NCI-H187 (cell line): ENCODE data around the gene HORMAD2.

Experiments used
- DNase-seq, 2 experiments: peaks; one replicate each; lab custom pipeline; 2025; lab: John Stamatoyannopoulos, UW

The HORMAD2 gene, protein sequence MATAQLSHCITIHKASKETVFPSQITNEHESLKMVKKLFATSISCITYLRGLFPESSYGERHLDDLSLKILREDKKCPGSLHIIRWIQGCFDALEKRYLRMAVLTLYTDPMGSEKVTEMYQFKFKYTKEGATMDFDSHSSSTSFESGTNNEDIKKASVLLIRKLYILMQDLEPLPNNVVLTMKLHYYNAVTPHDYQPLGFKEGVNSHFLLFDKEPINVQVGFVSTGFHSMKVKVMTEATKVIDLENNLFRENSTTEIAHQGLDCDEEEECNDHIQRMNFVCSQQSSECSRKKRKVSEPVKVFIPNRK

DNA sequence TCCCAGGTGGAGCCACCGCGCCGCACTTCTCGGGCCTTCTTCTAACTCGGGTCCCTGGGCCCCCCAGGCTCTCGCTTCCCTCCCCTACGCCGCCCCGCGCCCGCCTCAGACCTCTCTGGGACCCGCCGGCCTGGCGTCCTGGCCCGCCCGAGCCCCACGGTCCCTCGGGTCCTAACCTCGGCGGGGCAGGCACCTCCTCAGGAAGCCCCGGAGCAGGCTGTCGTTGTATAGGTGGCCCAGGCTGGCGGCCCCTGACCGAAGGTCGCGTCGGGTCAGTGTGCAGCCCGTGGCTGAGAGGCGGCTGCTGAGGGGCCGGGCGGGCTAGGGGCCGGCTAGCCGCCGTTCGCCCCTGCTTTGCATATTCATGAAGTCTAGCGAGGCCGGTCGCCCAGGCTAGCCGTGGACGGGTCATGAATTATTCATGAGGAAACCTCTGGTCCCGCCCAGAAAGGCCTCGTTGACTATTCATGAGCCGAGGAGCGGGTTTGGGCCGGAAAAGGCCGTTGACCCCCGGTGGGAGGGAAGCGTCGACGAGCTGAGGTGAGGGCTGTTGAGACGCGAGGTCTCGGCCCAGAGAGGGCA is at the start of gene HORMAD2:
TSS of gene HORMAD2 (plus strand) at position 513 of the 582 bp plus-strand sequence. CDS start 13,489 bp downstream, outside the sequence.
- no peak for DNase-seq

DNA sequence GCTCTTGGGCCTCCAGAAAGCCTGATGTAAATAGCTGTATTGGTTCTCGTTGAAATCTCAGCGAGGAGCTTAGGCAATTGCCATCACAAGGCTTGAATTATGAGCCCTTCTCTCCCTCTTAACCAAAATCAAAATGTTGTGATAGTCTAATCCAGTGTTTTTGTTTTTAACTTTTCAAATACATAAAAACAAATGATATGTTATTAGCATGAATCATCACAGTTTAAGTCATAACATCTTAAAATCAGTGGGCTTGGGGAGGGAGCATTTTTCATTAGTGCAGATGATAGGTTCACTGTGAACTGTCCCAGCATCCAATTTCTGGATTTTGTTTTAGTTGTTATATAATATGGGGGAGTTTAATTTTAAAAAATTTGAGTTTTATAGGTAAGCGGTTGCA is 48.9 kb upstream of the HORMAD2 start:
- DNase-seq = no peak

DNA sequence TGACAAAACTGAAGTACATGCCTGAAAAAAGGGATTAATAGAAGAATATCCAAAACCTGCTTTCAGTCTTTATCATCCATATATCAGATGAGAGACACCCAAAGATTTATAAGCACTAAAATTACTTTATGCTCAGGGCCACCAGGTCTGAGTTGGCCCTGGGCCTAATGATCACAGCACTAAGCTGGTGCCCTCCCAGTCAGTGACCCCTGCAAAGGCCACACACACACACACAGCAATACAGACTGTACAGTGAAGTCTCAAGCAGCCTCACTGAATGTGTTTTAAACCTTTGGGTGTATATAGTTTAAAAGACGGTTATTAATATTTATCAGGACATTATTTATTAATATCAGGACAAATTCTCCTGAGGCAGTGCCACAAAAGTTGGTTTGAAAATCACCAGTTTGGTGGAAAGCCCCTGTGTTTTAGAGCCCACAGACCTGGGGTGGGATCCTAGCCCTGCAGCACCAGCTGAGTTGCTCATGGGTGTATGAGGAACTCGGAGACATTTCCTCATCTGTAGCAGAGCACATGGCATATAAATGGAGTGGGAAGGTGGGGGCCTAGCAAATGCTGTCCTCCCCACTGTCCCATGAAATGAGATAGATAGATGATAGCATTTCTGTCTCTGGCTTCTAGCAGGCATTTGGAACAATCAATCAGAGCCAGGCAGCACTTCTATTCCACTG is 48.4 kb upstream of the HORMAD2 start:
- DNase-seq = no peak

DNA sequence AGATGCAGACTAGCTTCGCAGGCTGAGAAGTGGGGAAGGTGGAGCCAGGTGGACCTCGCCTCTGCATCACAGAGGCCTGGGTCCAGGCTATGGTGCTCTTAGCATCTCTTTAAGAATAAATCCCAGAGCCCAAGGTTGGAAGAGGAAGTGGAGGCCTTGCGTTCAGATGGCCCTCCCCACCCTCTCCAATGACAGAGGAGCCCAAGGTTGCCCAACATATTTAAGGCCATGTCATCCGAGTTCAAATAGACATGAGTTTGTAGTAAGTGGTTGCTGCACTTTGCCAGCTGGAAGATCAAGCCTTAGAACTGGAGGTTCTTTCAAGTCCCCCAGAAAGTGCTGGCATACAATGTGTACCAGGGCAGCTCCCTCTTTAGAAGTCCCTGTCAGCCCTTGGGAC is 47.1 kb upstream of the HORMAD2 start:
- no peak for DNase-seq

DNA sequence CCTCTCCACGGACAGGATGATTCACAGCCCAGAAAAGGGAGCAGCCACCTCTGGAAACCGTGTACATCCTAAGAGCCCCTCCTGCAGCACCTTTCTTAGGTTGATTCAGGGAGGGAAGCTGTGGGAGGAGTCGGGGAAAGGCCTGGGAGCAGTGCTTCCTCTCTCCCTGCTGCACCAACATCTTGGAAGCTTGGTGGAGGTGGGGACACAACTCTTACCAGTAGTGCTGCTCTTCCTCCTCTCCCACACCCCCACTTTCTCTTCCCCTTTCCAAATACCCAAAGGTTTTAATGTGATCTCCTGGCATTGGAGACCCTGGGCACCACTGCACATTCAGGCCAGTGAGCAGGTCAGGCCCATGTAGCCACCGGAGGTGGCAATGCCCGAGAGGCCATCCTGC is 46.4 kb upstream of the HORMAD2 start:
- DNase-seq = no peak

DNA sequence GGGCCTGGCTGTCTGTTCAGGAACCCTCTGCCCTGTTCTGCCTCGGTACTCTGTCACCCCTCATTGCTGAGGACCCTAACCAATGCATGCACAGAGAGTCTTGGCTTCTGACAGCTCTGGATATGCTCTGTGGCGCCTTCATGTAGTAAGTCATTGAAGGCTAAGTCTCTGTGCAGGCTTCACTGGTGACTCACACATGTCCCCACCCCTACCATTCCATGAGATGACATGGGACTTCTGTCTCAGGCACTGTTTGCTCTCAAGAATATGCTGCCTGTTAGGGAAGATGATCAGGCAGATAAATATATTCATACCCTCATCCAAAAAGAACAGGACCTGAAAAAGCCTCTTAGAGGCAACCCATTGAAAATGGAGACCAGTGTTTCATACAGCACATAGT is 43.6 kb upstream of the HORMAD2 start:
- DNase-seq = no peak

DNA sequence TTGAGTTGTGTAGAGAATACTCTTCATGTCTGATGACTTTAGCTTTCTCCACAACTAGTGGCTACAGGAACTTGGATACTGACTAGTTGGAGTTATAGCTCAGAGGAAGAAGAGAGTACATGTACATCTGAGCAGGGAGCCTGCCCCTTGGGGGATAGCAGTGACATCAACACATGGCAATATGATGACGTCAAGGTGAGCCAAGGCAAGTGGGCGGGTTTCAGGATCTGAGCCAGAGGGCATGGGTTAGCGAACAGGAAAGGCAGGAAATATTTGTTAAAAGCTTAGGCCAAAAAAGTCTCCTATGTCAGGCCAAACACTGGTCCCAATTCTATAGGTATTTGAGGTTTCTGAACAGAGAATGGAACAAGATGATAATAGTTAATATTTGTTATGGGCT is 42.0 kb upstream of the HORMAD2 start:
- DNase-seq = no peak

DNA sequence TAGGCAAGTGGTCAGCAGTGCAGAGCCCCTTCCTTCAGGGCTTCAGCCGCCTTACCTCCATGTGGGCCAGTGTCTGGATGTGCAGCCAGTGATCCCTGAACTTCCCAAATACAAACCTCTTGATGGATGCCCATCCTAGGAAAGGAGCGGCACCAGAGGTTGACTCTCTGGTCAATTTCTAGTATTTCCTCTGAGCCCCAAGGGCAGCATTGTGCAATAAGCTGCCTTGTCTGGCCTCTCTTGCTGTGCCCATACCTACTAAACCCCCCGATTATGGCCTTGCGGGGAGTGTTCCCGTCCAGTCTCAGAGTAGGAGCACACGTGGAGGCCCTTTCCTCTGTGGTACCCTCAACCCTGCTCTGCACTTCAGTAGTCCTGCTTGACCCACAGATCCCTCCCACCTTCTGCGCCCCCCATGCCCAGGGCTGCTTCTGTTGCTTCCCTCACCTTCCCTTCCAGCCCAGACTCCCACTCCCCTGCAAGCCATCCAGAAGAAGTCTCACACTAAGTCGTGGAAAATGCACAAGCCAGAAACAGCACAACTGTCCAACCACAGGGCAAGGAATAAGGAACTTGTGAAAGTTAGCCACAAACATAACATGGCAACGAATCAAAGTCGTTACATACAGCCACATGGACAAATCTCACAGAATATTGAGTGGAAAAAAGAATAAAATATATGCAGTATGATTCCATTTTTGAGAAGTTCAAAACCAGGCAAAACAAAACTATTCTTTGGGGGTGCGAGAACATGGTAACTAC is 39.6 kb upstream of the HORMAD2 start:
- DNase-seq = no peak

DNA sequence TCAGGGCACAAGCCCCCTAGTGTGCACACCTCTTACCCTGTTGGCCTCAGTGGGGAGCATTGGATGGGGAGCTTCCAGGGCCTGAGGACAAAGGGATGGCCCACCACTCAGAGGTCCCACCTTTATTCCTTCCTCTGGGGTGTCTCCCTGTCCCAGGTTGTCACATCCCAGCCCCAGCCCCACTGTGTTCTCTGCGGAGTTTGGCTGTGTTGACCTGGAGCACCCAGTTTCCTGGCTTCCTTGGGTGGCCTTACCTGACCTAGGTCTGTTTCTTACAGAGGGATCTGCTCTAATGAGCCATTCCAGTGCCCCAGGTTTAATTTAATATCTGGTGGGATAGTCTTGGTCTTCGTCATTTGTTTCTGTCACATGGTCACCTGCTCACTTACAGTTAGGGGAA is 38.8 kb upstream of the HORMAD2 start:
- no peak for DNase-seq

DNA sequence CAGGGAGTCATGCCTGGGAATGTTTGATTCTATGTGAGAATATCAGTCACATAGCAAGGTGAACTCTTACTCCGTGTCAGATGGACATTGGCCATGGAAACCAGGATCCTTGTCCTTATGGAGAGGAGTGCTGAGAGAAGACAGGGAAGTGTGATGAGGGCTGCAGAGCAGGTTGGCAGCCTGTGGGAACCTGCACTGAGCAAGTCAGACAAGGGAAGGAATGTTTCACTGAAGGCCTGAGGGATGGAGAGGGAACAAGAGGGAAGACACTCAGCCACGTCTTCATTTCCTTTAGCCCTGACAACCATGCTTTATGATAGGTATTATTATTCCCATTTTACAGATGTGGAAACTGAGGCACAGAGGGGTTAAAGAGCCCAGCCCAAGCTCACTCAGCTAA is 38.4 kb upstream of the HORMAD2 start:
- no peak for DNase-seq

DNA sequence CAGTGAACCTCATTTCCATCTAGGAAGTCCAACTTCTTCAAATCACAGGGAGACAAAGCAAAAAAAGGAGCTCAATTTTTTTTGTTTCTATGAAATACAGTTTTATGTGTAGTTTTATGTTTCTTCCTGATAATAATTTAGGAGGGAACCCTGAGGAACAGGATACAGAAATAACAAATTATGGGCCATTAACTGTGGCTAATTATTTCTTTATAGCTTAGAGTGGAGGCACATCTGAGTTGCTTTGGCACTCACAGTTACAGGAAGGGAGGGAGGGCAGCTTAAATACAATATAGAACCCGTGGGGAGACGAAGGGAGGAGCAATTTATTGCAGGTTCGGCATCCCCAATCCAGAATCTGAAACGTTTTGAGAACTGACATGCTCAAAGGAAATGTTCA is 37.1 kb upstream of the HORMAD2 start:
- no peak for DNase-seq

DNA sequence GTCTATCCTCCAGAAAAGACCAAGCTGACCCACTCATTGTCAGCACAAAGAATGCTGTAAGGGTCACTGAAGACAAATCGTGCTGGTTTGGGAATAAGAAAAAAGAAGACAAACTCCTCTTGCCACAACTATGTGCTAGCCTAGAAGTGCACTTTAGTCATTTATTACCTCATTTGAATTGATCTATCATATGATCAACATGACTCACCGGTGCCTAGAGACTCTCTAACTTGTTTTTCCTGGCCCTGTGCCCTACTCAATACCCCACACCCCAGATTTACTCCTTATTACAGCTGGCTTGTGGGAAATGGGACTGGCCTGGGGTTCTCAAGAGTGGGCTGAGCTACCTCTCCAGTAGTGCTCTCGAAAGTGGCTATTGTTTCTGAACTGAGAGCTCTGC is 35.9 kb upstream of the HORMAD2 start:
- no peak for DNase-seq

DNA sequence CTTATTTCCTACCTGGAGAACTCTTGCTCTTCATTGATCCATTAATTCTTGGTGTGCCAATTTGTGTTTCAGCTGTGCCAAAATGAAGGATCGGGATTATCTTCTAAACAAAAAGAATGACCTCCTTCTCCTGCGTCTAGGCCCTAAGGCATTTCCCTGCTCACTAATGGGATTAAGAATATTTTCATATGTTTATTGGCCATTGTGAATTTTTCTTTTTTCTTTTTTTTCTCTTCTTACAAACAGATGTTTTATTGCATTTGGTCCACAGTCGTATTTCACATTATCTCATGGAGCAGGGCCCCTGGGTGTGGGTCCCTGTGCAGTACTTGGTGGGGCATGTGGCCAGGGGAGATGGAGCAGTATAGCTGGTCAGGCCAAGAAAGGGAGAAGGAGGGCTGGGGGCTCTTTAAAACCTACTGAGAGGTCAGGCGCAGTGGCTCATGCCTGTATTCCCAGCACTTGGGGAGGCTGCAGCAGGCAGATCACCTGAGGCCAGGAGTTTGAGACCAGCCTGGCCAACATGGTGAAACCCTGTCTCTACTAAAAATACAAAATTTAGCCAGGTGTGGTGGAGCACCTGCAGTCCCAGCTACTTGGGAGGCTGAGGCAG is 35.3 kb upstream of the HORMAD2 start:
- DNase-seq = no peak

DNA sequence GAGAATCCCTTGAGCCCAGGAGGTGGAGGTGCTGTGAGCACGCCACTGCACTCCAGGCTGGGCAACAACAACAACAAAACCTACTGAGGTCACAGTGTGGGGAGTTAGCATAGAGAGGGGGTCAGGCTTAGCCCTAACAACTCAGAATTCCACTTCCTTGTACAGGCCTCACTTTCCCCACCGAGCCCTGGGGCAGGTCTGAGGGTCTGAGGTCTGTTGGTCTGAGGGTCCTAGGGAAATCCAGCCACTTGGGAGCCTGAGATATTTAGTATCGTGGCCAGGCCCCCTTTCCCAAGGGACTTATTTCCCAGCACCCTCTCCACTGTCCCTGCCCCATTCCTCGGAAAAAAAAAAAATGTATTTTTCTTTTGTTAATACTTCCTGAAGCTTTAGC is 34.8 kb upstream of the HORMAD2 start:
- DNase-seq = no peak

DNA sequence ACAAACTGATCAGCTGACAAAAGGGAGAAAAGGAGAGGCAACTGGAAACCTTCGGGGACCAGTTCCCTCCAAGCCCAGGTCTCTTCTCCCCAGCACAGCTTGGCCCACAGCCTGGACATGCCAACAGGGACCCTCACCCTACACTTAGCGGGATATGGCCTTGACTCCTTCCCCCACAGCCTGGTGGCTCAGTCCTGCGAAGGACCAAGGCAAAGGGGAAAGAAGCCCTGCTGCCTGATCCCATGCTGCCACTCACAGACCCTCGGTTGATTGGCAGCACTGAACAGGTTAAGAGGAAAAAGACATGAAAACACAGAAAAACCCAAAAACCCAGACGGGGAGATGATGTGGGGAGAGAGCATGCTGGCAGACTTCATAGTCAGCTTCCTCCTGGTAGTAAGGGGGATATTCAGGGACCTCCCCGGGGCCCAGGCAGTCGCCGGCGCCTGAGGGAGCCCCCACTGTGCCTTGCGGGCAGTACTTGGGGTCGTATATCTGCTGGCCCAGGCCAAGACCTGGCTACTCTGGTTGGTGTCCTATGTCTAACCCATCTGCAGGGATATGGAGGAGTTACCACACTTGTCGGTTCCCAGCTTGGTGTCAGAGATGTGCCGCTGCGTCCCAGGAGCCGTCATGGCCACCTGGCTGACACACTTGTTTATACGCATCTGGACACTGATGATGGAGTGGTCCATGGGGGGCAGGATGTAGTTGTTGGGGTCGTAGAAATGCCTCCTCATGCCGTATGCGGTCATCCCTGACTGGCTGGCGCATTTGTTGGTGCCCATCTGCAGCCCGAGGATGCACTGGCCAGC is 34.2 kb upstream of the HORMAD2 start:
- no peak for DNase-seq

DNA sequence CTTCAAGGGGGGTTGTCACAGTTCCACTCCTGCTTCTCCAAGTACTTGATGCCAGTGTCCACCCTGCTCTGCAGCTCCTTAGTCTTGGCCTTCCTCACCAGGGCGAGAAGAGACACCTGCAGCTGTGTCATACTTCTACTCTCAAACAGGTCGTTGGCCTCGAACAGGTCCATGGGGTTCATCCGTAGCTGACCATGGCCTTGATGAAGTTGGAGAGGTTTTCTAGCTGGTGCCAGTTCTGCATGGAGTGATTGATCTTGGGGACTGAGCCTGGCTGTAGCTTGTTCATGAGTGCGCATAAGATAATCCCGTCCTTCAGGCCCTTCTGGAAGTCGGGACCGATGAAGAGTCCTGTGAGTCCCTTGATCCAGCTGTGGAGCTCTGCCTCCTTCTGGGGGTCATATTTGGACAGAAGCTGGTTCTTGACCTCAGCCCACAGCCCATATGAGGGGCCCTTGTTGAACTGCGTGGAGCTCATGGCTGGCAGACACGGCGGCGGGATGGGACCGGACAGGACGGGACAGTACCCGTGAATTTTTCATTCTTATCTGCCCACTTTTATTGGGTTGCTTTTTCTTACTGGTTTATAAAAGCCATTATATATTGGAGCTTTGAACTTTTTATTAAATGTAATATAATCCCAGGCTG is 33.4 kb upstream of the HORMAD2 start:
- DNase-seq = no peak

DNA sequence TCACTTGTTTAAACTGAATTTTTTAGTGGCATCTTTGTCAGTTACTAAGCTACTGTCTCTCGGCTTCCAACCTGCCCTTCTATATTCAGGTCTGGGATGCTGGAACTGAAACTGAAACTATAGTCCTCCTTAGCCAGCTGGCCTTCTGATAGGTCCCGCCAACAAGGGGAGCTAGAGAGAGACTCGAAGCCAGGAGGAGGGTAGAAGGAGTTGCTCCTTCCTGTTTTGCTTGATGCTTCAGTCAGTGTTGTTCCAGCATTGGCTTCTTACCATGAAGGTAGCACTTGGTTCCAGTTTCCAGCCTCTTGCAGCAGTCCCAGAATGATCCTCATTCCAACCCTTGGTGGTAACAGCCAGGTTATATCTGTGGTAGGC is 32.9 kb upstream of the HORMAD2 start:
- DNase-seq = no peak

DNA sequence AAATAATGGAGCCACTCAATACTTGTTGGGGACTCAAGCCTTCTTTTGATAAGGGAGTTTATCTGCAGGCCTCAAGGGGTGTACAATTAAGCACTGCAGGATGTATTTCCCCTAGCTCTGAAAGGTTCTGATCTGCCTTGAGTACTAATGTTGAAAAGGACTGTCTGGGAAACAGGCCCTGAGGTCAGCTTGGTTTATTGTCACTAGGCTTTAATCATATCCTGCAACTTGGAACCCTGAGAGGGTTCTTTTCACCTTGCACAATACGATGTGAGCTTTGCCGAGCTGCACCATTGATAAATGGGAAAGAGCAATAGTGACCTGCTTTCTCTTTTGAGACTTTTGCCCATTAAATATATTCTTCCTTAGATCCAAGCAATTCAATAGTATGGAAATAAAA is 31.6 kb upstream of the HORMAD2 start:
- no peak for DNase-seq

DNA sequence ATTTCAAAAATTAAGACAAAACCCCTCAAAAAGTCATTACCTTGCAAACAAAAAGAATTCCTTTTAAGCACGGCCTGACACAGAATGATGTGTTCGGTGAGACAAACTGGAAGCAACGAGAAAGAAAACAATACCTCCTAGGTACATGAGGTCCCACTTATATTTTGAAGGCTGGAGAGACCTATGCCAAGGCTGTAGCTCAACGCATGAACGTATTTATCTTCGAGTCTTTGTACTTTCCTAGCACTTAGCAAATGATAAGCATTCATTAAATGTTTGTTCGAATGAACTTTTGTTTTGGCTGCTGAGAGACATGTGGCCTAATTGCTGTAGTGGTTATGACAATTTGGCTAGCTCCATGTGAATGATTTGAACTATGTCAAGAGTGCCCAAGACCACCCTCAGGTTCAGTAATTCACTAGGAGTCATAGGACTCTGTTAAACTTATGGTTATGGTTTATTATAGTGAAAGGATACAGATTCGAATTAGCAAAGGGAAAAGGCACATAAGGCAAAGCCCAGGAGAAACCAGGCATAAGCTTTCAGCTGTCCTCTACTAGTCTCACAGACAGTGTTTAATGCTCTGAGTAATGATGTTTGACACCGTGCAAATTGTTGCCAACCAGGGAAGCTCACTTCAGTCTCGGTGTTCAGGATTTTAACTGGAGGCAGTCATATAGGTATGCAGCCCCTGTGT is 26.0 kb upstream of the HORMAD2 start:
- DNase-seq = no peak

DNA sequence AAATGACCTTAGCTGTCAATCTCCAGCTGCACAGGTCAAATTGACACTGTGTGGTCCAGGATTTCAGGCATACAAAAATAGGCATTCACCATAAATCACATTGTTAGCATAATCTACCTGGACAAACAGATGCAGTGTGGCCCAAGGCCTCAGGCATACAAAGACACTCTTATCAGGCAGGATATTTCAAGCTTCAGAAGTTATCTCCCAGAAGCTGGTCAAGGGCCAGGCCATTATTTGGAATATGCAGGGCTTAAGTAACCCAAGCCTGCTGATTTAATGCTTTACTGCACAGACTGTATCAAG is 25.5 kb upstream of the HORMAD2 start:
- no peak for DNase-seq

DNA sequence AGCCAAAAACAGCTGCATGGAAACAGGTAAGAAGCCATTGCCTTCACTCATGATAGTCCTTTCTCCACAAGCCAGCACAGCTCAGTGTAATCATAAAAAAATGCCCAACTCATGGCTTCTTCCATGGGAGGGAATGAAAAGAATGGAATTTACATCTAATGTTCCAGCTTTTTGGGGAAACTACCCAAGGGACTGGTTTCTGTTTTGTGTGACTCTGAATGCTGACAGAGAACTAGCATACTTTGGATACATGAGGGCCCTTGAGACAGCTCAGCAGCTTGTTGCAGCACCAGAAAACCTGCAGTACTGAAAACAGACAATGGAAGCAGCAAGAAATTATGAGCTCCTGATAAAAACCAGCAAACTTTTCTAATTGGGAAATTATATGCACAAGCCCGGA is 24.2 kb upstream of the HORMAD2 start:
- no peak for DNase-seq
